GM21423 (cell line): Measurements from ENCODE around the gene CCDC30.

Source experiments
- ATAC-seq: cut with Tn5 transposase; IDR thresholded peaks from one replicate; pipeline ENCODE4 v1.9.1; 2021; ENCODE audit warnings: mild to moderate bottlenecking, moderate library complexity; ENCODE audit not compliant: unreplicated experiment

CCDC30 gene

DNA sequence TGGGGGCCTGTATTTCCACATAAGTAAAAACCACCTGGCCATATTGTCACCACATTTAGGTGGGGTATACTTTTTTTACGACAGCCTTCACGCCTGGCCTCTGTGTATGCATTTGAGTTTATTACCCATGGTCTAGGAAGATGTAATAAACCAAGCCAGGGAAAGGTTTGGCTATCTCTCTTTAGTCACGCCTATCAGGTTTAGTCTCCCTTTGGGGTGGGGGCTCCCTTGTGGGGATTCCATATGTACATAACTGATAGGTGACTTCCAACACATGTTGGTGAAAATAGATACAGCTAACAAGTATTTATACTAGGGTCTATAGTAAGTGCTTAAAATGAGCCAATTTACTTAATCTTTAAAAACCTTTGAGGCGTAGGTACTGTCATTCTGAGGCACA, 223.3 kb downstream of the CCDC30 start:
- ATAC-seq: no peak

DNA sequence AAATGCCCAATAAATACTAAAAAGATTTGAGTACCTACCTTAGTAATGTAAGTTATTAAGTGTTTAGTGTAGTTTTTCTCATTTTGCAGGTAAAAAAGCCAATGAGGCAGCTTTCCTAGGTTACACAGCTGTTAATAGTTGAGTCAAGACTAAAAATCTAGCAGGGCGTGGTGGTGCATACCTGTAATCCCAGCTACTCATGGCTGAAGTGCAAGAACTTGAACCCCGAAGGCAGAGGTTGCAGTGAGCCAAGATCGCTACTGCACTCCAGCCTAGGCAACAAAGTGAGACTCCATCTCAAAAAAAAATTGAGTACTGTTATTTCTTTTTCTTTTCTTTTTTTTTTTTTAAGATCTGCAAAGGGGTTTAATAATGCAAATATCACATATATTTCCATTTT, 226.8 kb downstream of the CCDC30 start:
- ATAC-seq: no peak

DNA sequence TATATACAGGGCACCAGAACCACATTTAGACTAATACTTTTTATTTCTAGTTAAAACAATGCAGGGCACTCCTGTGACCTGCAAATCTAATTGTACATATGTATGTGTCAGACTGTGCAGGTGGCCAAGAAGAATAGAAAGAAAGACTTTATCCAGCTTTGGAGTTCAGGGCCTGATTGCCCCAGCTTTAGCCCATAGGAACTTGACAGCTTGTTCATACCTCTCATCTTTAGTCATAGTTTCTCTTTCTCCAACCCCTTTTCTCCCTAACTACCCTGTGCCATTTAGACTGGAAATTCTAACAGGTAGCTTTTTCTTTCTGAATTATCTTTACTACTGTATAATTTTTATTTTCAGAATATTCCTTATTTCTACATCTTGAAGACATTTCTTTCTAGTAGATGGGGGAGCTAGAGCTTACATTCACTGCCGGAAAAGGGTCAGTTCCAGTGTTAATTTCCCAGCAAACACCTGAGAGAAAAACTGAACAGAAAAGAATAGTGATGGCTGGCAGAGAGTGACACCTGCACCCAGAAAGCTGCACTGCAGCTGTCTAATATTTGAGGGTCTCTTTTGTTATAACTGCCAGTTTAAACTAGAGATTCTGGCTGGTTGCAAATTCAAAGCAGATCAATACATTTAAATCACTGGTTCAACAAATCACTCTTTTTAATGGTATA, 227.5 kb downstream of the CCDC30 start:
- ATAC-seq: no peak

- ATAC-seq: no peak
Measured at GRCh38 chr1:42691157-42691498, 228.0 kb downstream of the CCDC30 start.

DNA sequence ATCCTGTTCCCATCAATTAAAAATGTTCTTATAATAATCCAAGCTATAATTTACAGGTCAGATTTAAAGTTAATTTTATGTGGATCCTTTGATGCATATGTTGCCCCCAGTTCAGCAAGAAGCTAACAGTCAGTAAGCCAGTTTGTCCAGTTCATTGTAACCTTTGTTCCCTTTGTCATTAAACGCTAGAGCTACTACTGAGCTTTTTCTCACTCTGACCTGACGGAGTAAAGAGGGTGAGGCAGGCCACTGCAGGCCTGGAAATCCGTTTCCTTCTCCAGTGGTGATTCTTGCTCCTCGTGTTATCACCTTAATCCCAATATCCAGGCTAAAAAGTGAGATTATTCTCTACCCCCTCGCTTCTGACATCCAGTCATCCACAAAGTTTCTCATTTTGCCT, 229.4 kb downstream of the CCDC30 start:
- no peak for ATAC-seq

- ATAC-seq: no peak
Measured at GRCh38 chr1:42692911-42693310, 229.8 kb downstream of the CCDC30 start.

DNA sequence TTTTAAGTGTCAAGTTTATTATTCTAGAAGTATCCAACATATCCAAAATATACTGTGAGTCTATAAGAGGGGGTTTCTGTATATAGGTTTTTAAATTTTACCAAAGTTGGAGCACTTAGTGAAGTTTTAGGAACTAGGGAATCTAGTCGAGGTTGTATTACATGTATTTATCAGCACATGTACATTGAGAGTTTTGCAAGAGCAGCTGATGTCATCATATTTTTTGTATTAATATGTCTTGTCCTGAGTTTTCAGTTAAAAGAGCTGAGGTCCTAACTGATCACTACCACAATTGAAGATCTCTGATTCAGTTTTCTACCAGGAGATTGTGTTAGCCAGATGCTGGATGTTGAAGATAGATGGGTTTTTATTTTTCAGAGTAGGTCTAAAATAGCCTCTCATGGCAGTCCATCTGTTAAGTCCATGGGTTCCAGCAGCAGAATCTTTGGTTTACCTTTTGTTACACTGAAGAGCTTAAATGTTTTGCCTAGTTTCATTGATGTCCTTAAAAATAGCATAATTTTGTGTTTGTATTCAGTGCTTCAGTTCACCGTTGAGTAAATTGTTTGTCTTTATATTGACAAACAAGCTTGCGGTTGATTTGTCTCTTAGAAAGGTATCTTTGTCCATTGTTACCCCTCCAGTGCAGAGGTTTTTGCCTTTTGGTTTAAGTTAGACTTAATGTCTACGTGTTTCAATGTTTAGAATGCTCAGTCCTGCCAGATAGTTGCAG, 235.2 kb downstream of the CCDC30 start:
- ATAC-seq: no peak

DNA sequence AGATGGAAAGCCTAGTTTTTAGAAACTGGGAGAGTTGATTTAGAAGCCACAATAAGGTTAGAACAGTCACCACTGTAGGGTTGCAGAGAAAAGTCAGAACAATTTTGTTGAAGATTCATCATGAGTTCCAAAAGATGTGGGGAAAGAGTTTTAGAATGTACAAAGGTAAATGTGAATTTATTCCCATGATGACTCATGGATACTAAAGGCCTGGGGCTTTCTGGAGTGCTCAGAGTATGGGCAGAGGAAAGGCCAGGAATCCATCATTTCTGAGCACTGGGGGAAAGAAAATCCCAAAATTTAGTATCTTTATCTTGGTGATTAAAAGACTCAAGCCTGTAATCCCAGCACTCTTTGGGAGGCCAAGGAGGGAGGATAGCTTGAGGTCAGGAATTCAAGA, 236.9 kb downstream of the CCDC30 start:
- no peak for ATAC-seq

GRCh38 chr1:42703888-42704464, 240.9 kb downstream of the CCDC30 start:
- ATAC-seq: no peak
